Fibroblast of skin of right quadriceps (primary cell): Measurements from ENCODE around the gene PPIF.

Experiments used
- DNase-seq: peaks from one replicate; pipeline ENCODE4 v3.0.0-alpha.2; 2013

Gene PPIF

DNA sequence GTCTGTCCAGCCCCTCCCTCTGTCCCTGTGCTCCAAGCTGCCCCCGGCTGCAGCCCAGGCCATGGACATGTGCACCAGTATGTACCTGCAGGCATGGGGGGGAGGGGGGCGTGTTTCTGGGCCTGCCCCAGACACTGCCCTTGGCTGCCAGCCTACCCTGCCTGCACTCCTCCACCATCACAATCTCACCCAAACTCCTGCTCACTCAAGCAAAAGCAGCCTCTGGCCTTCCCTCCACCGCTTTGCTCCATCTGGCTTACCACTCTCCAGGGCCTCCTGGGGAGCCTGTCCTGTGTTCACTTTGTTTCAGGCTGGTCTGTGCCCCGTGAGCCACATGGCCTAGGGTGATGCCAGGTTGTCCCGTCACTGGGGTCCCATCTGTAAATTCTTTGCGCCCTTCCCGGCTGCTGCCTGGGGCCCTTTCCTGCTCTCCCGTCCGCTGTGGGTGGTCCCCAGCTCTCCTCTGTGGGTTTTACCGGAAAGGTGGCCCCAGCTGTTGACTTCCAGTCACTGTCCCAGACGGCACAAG is 33.3 kb upstream of the PPIF start:
- no peak for DNase-seq

DNA sequence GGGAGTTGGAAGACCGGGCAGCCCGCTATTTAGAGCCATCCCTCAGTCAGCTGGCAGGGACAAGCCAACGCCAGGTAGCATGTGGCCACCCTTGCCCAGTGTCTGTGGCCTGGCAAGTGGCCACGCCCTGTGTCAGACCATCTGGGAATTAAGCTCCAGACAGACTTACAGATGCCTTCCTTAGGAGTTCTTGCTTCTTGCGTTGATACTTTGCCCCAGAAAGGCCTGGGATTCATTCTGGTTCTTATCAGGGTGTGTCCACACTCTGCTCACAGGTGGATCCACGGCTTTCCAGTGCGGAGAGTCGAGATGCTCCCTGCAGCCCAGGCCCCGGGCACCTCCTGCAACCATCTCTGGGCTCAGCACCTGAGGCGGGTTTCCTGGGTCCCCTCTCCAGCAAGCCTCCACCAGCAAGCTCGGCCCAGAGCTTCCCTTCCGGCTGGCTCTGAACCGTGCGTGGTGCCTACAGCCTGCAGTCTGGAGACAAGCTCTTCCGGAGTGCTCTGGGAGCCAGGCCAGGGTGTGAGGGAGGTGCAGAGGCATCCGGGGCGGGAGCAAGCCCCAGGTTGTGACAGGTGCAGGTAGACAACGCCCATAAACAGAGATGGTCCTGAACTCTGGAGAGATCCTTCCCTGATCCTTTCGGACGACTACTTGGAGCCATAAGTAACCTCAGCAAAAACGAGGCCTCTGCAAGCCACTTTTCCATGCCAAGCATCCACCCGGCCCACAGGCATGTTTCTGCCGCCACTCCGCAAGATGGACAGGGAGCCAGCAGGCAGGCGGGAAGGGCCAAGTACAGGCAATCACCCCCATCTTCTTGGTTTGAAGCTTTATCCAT is 32.3 kb upstream of the PPIF start:
- no peak for DNase-seq

DNA sequence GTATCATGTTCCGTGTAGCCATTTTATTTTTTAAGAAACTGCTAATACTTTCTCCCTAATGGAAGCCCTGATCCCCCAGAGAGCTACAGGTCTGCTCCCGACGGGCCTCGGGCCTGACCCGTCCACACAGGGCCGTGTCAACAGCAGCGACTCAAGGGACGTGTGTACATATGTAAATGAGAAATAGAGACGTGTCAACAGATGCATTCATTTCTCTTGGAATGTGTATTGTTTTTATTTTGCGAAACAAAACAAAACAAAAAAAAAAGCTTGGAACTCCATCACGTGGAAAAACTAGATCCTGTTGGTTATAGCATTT is 31.7 kb upstream of the PPIF start:
- no peak for DNase-seq

DNA sequence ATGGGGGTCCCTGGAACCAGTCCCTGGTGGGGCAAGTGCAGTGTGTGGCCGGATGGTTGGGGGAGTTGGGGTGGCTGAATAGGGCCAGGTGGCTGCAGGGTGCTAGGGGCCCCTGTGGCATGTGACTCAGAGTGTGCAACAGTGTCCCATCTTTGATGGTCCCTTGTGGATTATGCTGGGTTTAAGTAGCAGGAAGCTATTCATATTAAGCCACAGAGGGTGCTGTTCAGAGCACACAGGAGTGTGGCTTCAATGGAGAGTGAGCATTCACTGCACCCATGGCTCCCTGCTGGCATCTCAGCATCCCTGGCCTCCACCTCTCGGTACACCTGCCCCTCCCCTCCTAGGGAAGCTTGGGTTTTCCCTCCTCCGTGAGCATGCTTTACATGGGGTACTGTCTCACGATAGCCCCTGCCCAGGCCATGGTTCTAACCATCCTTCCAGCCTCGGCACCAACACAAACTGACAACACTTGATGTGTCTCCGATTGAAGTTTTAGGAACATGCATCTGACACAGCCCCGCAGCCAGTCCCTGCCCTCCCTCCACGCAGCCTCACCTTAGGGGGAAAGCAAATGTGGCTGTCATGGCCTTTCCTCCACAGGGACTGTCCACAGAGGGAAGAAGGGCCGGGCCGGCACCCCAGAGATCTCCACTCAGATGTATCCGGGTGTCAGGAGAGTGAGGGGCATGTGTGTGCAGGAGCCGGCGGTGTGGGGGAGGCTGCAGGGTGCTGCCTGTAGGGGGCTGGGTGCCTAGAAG is 30.4 kb upstream of the PPIF start:
- no peak for DNase-seq

DNA sequence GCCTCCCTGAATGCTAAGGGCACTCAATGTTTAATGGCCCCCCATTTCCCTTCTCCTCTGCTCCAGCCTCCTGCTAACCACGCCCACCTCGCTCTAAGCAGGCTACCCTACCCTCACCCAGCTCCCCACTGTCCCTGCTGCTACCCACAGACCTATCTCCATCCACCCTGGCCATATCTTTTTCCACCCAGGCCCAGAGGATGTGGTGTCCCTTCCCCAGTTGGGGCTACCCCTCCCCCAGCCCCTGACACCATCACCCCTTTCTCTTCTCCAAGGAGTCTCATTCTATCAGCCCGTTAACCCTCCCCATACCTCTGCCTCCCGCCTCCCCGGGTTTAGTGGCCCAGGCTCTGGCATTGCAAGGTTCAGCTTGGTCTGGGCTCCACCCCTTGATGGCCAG is 28.9 kb upstream of the PPIF start:
- DNase-seq, result no peak

DNA sequence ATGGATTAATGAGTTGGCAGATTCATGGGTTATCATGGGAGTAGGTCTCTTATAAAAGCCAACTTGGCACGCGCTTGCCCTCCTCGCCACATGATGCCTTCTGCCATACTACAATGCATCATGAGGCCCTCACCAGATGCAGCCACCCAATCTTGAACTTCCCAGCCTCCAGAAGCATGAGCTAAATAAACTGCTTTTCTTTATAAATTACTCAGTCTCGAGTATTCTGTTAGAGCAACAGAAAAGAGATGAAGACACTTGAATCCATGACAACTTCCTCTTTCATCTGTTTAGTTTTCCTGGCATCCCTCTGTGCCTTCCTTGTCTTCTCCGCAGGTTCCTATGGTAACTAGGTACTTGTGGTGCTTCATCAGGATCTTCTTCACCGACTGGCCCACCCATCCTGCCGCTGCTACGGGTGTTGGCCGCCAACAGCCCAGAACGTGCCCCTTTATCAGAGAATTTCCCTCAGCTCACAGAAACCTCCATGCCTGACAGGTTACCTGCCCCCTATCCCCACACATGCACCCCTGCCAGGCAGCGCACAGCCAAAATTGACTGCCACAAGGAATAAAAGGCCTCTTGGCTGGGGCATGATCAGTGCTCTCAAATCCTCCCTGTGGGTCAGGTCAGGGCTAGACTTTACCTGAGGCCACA is 28.0 kb upstream of the PPIF start:
- DNase-seq, result no peak

DNA sequence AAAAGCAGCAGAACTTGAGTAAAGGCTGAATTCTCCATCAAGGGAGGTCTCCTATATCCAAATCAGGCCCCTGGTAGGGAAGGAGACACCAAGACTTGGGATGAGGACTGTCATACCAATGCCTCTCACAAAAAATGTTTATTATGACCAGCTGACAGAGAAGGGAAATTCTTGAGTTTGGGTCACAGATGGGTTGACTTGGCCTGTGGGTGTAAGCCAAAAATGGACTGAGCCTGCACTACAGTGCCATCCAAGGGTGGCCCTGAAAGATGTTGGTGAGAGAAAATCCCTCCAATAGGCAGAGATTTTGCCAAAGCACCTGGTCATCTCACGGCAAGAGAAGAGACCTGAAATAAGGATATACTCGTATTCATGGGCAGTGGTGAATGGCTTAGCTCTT is 27.0 kb upstream of the PPIF start:
- DNase-seq, result no peak

DNA sequence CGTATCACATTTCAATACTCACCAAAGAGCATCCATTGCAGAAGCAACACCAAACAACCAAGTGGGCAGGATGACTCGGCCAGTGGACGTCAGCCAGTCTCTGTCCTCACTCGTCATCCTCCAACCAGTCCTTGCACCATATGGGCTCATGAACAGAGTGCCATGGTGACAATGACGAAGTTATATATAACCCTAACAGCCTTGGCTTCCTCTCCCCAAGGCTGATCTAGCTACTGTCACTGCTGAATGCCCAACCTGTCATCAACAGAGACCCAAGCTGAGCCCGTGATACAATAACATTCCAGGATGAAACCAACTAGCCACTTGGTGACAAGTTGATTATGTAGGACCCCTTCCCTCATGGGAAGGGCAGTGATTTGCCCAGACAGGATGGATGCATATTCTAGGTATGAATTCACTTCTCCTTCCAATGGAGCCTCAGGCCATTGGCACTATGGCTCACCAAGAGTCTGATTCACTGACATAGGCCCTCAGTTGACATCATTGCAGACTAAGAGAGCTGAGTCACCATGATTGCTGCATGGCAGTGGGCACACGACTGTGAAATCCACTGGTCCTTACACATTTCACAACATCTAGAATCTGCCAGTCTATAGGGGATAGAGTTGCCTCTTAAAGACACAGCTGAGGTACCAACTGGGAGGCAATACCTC is 26.3 kb upstream of the PPIF start:
- DNase-seq, result peak; percentile 86

DNA sequence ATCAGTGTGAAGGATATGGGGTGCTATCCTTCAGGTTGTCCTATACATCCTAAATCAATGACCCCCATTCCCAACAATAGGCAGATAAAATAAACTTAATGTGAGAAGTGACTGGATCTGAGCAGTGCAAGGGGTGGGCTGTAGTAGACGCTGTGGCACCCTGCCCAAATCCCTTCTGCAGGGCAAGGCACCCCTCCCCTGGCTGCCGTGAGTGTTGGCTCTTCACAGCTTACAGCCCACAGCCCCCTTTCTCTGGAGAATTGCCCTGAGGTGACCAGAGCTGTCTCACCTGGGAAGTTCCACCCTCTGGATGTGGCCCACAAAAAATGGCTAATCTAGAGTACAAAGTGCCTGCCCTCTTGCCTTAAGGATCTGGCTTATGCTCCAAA is 25.8 kb upstream of the PPIF start:
- DNase-seq, result no peak

DNA sequence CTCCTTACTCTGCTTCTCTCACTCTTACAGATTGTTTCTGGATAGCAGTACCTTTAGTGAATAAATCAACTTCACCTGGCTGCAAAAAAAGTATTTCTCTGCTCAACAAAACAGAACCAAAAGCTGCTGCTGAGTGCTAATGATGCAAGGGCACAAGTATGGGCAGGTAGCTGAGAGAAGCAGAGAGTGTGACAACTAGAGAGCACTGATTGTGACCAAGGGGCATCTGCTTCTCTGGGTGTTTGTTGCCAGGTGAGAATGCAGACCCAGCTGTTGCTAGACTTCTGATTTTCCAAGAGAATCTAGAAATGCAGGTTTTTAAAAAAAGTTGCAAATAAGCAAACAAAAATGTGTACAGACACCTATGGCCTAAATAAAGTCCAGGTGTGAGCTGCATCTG is 25.3 kb upstream of the PPIF start:
- no peak for DNase-seq

DNA sequence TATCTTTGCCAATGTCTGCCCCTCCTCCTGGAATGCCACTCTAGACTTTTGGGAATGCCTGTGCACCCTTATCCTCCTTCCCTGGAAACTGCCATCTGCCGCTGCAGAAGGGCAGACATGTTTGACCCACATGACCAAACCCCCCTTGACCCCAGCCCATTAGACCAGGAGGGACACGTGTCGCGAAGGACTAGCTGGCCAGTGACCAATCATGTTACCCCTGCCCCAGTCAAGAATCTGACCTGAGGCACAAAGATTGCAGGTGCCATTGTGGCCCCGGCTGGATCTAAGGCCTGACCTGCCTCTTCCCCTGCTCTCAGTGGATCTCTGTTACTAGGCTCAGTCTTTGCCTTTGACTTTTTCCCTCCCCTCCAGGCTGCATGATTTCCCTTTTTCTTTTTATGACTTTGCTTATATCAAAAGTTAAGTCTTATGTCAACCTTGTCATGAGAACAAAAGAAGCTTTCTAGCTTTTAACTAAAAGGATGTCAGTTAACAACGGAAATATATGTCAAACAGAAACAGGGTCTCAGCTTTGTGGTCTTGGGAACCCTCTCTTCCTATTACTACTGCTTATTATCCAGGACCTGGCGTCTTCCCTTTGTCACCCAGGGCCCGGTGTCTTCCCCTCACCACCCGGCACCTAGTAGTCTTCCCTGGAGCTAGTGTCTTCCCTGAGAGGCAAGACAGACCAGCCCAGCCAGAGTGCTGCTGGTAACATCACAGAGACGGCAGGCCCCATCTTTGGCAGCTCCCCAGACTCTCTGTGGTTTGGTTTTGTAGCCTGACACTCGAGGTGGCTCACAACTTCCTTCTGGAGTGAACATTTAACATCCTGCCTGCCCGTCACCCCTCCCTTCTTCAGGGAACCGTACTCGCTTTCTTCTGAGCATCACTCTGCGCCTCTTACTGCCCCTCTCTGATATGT is 24.4 kb upstream of the PPIF start:
- DNase-seq, result peak; percentile 96

DNA sequence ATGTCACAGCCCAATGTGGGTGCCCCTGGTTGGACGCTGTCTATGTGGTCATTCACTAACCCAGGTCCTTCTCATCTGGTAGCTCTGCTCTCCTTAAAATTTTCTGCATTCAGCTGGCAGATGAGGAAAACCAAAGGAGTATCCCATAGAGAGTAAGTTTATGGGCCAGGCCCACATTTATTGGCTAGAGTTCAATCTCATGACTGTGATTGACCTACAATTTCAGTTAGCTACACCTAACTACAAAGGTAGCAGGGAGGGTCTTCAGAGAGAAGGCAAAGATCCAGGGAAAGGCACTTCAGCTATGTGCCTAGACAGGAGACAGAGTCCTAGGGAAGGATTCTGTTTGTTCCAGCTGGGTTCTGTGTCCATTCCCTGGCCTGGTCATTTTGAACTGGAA is 23.7 kb upstream of the PPIF start:
- DNase-seq, result no peak

DNA sequence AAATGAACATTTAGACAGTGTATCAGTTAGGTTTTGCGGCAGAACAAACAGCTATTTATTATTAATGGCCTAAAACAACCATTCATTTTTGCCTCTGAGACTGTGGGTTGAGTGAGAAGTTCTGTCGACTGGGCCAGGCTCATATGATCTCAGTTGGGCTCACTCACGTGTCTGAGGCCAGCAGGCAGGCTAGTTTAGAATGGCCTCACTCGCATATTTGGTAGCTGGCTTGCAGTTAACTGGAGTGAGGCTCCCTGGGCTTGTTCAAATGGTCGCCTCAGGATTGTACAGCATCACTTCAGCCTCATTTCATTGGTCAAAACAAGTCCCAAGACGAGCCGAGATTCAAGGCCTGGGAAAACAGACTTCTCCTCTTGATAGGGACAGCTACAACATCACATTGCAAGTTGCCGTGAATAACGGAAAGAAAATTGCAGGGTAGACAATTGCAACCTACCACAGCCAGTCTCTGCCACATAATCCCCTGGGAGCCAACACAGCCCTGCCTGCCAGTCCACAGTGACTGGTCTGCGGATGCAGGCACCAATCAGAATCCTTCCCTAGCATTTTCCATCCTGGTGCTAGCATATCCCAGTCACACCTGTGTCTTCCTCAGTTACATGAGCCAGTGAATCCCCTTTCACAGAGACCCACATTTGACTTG is 23.1 kb upstream of the PPIF start:
- DNase-seq, result no peak

DNA sequence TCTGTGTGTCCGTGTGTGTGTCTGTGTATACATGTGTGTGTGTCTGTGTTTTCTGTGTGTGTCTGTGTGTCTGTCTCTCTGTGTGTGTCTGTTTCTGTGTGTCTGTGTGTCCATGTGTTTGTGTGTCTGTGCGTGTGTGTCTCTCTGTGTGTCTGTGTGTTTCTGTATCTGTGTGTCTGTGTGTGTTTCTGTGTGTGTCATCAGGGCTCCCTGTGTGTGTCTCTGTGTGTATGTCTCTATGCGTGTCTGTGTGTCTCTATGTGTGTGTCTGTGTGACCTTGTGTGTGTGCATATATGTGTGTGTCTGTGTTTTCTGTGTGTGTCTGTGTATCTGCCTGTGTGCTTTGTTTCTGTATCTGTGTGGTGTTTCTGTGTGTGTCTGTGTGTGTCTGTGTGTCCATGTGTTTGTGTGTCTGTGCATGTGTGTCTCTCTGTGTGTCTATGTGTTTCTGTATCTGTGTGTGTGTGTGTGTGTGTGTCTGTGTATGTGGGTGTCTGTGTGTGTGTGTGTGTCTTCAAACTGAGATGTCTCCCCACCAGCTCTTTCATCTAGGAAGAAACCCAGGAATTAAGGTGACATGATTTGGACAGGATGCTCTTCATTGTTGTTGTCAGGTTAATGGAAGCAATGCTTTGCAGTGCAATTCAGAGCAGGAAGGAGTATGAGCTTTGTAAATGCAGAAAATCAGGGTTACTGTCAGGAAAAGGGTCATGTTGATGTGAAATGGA is 20.7 kb upstream of the PPIF start:
- DNase-seq, result no peak

DNA sequence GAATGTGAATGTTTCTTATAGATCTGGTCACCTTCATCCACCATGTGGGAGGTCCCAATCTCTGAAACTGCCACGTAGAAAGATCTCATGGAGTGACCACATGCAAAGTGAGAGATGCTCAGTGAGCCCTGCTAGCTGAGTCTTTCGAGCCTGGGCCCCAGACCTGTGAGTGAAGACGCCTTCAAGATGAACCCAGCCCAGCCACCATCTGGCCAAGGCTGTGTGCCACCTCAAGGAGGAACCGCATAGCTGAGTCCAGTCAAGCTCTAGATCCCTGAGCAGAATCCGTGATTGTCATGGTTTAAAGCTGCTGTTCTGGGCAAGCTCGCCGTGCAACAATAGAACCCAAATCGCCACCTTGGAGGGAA is 20.2 kb upstream of the PPIF start:
- no peak for DNase-seq

DNA sequence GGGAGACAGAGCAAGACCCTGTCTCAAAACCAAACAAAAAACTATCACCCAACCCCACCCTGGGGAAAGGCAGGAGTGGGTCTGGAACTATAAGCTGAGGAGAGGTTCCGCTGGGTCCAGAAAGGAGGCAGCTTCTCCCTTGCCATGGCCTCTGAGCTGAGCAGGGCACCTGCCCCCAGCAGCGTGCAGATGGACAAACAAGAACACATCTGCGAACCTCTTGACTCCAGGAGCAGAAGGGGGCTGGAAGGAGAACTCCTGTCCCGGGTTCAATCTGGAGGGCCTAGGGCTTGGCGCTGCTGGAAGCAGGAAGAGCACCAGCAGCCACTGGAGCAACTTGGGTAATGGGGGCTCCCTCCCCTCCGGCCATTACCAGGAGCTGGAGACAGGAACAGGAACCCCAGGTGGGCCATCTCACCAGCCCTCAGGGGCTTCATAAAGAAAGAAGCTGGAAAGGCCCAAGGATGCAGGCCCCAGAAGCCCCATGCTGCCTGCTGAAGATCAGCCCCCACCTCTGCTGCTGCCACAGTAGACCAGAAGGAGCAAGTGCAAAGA is 19.0 kb upstream of the PPIF start:
- DNase-seq, result no peak

DNA sequence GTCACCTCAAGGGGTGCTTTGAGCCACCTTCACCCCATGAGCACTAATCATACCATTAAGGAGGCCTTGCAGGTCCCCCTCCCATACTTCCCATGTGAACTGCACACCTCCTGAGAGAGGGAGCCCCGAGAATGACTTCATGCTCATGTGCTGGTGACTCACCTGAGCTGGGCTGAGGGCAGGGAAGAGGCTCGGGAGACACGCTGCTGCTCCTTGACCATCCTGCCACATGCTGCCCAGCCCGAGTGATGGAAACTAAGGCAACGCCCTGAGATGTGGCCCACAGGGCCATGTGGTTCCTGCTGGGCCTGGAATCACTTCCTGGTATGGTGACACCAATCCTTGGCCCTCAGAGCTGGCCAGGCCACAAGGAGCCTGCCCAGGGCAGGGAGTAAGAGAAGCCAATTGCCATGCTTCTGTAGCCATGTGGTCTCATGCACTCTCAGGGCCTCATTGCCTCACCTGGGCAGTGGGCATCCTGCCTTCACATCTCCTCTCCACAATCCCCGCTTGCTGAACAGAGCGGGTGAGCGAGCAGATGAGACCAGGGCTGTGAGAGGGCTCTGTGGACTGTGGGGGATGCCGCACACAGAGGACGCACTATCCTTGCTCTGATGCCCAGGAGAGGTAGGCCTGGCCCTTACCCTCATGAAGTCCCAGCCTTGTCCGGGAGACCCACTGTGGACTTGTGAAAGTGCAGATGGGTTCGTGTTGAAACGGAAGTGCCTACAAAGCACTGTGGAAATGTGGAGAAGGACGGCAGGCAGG is 18.3 kb upstream of the PPIF start:
- no peak for DNase-seq

DNA sequence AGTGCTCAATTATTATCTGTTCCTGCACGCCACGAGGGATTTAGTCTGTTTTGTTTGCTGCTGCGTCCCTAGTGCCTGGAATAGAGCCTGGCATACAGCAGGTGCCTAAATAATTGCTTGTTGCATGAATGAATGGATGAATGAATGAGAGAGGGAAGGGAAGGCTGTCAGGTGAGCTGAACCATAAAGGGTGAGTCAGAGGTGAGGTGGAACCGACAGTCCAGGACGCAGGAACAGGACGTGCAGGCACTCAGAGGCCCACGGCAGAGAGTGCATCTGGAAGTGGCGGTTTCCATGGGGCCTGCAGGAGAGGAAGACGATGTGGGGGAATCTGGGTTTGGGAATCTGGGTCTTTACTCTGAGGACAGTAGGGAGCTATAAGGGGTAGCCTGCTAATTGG is 17.7 kb upstream of the PPIF start:
- DNase-seq, result no peak

DNA sequence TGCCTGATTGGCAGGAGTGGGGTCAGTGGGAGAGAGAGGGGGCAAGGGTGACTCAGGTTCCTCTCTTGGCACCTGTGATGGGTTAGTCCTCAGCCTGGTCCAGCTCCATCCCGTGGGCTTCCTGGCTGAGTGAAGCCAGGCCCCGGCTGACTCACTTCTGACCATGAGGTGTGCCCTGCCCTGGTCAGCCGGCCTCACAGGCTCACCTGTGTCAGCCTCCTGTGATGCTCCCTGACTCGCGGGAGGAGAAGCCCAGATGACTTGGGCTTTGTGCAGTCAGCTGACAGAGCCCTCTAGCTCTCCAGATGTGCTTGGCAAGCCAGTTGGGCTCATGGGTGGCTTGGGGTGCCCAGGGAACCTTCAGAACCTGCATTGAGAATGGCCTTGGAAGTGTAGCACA is 16.0 kb upstream of the PPIF start:
- DNase-seq, result no peak

DNA sequence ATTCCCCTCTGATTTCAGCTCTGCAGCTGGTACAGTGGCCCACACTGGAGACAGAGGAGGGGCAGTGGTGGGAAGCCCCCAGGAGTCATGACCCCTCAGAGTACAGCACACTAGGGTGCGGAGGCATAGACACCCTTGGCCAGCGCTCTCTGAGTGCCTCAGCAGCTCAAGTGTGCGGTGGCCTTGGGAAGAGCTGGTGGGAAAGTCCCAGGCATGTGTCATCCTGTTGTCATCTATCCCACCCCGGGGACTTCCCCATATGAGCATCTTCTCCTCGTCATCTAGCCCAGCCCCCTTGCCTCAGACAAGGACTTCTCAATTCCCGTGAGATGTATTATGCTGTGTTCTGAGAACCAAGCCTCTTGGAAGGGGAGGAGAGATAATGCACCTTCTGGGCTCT is 15.6 kb upstream of the PPIF start:
- peak; percentile 90 for DNase-seq
